Measurements from ENCODE around the gene SCAMP2.
A peak's percentile ranks its signal among the peaks of the same experiment; 100 is the strongest.

The SCAMP2 gene

DNA sequence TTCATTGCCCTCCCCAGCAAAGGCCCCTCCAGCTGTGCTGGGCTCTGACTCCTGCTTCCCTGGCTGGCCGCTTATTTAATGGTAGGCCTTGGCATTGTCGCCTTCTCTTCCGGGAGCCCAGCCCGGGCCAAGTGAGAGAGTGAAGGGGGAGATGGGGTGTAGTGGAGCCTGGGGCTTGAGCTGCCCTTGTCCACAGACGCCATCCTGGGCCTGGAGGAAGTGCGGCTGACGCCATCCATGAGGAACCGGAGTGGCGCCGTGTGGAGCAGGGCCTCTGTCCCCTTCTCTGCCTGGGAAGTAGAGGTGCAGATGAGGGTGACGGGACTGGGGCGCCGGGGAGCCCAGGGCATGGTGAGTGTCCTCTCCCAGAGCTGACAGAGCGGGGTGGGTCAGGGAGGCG is 57.2 kb downstream of the SCAMP2 start:
- no peak for DNase-seq

DNA sequence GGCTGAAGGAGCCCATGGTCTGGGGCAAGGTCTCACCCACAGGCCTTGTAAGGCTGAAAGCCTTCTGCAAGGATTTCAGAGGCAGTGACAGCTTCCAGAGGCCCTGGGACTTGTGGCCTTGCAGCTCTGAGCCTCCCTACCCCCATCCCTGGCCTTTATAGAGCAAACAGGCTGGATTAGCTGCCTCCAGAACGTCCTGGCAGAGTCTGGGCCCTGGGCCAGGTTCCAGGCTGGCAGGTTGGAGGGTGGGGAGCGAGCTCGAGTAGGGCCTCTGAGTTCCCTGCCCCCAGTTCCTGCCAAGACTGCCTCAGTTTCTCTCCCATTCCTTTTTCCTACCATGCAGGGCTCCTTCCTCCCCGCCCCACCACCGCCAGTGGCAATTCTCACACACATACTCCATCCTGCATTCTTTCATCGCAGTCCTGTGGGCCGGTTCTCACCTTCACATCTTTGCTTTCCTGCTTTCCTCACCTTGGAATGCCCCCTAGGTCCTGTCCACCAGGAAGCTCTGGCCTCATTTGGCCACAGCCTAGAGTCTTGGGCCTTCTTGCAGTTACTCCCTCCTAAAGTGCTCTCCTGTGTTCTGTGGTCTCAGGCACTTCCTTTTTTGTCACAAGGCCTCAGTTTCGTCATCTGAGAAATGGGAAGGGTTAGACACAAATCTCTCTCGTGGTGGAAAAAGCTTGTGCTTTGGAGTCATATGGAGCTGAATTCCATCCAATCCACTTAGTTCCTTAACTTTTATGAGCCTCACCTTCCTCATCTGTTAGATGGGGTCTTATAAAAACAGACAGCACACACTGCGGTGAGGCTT is 57.8 kb downstream of the SCAMP2 start:
- DNase-seq = no peak

DNA sequence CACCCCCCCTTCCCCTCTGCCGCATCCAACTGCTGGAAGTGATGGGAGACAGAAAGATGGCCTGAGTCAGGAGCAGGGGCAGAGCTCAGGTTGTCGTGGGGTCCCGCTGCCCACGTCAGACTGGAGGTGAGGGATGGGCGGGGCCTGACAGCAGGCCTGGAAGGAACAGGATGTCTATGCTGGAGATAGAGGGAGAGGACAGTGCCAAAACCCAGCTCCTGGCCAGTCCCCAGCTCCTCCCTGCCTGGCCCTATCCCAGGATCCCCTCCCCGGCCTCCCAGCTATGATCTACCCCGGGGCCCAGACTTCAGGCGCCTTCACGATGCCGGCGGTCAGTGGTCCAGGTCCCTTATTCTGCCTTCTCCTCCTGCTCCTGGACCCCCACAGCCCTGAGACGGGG is 60.6 kb downstream of the SCAMP2 start, which contains the start of gene LMAN1L:
TSS of gene LMAN1L (plus strand) at position 303 of the 400 bp plus-strand sequence. CDS start at position 323, 20 bp downstream.
- DNase-seq = no peak

DNA sequence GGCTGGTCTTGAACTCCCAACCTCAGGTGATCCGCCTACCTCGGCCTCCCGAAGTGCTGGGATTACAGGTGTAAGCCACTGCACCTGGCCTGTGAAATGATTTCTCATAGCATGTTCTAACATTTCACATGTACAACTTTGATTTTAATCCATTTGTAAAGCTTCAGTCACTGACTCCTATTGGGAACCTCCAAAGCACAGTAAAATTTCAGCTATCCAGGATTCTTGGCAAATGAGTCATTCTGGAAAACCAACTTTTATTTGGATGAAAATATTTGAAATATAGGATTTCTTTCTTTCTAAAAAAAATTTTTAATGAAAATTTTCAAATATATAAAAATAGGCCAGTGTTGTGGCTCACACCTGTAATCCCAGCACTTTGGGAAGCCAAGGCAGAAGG is 63.2 kb downstream of the SCAMP2 start:
- no peak for DNase-seq

DNA sequence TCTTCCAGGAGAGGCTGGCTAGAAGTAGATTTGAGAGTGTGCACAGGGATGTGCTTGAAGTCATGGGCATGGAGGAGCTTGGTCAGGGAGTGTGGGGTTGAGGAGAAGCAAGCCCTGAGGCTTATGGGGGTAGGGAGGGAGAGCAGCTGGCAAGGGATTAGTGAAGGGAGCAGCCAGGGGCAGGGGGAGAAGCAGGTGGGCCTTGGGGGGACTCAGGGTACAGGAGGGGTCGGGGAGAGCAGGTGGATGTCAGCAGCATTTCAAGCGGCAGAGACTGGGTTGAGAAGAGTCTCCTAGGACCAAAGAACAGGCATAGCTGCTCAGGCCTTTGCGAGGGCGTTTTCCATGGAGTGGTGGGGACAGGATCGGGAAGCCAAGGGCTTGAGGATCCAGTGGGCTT is 63.9 kb downstream of the SCAMP2 start:
- DNase-seq = no peak

DNA sequence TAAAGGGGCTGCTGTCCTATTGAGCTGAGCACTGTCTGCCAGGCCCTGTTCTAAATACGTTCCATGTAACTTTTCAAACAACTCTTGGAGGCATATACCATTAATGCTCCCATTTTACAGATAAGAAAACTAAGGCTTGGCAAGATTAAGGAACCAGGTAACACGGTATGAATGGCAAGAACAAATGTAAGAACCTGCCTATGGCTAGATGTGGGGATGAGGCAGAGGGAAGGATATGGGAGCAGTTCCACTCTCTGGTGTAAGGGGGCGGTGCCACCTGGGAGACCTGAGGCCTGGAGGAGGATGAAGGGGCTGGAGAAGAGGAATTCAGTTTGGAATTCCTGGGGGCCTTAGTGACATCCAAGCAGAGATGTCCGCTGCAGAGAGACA is 64.3 kb downstream of the SCAMP2 start:
- no peak for DNase-seq

DNA sequence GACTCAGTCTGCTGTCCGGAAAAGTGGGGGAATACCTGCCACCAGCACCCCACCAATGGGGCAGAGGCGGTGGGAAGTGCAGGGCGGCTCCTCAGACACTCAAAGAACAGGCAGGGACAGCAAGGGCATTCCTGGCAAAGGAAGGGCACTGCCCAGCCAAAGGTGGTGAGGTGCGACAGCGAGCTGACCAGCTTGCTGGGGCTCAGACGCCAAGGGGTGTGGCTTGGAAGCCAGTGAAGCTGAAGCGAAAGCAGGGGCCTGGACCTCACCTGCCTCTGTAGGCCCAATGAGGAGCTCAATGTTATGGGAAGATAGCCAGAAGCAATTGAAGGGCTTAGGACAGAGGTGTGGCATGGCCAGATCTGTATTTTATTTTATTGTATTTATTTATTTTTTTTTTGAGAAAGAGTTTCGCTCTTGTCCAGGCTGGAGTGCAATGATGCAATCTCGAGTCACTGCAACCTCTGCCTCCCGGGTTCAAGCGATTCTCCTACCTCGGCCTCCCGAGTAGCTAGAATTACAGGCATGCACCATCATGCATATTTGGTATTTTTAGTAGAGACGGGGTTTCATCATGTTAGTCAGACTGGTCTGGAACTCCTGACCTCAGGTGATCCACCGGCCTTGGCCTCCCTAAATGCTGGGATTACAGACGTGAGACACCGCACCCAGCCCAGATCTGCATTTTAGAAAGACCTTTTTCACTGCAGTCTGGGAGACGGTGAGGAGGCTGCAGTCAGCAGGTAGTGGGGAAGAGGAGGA is 64.9 kb downstream of the SCAMP2 start:
- DNase-seq = no peak

DNA sequence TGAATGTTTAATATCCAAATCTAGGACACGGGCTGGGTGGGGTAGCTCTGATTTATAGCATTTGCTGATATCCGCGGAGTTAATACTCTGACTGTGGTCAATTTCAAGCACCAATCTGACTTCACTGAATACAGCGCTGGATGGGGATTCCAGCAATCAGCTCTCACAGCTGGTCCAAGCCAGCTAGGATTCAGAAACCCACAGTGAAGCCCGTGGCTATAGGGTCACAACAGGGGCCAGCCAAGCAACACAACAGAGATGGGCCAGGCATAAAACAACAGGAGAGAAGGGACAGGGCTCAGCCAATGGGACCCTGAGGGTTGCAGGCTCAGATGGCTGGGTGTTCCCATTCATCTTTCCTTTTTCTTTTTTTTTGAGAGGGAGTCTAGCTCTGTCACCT is 65.9 kb downstream of the SCAMP2 start:
- no peak for DNase-seq

- DNase-seq = no peak
These were observed 68.2 kb downstream of the SCAMP2 start for GRCh38 chr15:74804935-74805334.

DNA sequence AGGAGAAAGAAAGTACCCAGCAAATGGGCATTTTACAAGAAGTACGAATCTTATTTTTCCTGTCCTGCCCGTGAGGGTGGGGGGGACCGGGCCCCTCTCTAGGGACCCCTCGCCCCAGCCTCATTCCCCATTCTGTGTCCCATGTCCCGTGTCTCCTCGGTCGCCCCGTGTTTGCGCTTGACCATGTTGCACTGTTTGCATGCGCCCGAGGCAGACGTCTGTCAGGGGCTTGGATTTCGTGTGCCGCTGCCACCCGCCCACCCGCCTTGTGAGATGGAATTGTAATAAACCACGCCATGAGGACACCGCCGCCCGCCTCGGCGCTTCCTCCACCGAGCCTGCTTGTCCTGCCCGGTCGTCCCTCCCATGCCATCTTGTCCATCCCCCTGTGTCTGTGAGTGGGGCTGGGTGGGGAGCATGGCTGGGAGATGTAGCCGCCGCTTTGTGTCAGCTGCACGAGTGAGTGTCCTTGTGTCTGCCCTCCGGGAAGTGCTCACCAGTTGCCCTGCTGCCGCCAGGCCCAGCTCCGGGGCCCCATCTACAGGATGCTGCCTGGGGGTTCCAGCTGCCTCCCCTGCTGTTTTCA is 70.2 kb downstream of the SCAMP2 start:
- DNase-seq = no peak

DNA sequence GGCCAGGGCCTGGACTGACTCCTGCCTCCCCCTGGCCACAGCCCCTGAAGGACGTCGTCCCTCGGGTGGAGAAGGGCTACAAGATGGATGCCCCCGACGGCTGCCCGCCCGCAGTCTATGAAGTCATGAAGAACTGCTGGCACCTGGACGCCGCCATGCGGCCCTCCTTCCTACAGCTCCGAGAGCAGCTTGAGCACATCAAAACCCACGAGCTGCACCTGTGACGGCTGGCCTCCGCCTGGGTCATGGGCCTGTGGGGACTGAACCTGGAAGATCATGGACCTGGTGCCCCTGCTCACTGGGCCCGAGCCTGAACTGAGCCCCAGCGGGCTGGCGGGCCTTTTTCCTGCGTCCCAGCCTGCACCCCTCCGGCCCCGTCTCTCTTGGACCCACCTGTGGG is 70.9 kb downstream of the SCAMP2 start:
- no peak for DNase-seq

GRCh38 chr15:74801311-74801997 is 71.7 kb downstream of the SCAMP2 start:
- DNase-seq = no peak

DNA sequence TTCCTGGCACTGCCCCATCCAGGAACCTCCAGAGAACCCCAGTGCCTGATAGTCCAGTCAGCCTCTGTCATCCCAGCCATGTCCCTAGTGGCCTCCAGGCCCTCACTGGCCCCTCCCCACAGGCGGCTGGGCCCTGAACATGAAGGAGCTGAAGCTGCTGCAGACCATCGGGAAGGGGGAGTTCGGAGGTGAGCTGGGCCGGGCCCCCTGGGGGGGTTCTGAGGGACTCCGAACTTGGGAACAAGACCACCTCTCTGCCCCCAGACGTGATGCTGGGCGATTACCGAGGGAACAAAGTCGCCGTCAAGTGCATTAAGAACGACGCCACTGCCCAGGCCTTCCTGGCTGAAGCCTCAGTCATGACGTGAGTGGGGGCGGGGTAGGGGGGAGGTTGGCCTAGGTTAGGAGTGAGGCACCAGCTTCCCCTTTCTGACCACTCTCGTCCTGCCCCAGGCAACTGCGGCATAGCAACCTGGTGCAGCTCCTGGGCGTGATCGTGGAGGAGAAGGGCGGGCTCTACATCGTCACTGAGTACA is 72.5 kb downstream of the SCAMP2 start:
- no peak for DNase-seq

DNA sequence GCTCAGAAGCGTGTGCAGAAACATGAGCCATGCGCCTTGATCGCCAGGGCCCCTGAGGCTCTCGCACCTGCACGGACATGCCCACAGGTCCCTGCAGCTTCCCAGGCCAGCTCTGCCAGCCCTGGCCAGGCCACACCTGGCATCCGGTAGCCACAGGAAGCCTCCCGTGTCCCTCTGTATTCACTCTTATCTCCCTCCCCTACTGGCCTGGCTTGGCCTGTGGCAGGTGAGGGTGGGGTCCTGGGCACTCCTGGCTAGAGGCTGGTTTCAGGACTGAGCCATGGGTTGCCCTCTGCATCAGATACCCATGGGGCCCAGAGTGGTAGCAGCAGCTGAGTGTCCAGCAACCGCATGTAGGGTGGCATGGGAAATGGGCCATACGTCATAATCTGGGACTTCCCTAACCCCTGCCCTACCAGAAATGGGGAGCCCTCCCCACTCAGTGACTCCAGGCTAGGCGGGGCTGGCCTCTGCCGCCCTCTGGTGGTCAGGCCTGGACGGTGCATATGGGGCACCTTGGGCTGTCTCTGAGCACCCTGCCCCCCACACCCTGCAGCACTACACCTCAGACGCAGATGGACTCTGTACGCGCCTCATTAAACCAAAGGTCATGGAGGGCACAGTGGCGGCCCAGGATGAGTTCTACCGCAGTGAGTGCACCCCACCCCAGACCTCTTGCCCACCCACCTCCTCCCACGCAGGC is 73.2 kb downstream of the SCAMP2 start:
- DNase-seq = peak; percentile 79 to 84 (median 82)

GRCh38 chr15:74799255-74799855 is 73.8 kb downstream of the SCAMP2 start:
- peak in 1 of 5 experiments; percentile 65 for DNase-seq

- DNase-seq = no peak
These were observed 74.5 kb downstream of the SCAMP2 start for GRCh38 chr15:74798388-74799254.

- peak in 1 of 5 experiments; percentile 69 for DNase-seq
These were observed 77.1 kb downstream of the SCAMP2 start for GRCh38 chr15:74795966-74796625.

DNA sequence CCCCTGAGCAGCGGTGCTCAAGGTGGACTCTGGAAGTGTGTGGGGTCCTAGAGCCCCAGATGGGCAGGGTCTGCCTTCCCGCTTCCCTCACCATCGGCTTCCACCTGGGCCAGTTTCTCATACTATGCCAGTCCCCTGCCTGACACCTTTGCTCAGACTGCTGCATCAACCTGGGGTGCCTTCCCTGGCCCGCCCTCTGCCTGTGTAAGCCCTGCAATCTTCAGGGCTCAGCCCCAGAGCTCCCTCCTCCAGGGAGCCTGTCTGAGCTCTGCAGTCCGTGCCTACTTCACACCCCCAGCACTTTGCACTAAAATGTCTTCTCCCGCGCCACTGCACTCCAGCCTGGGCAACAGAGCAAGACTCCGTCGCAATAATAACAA is 78.2 kb downstream of the SCAMP2 start:
- no peak for DNase-seq

DNA sequence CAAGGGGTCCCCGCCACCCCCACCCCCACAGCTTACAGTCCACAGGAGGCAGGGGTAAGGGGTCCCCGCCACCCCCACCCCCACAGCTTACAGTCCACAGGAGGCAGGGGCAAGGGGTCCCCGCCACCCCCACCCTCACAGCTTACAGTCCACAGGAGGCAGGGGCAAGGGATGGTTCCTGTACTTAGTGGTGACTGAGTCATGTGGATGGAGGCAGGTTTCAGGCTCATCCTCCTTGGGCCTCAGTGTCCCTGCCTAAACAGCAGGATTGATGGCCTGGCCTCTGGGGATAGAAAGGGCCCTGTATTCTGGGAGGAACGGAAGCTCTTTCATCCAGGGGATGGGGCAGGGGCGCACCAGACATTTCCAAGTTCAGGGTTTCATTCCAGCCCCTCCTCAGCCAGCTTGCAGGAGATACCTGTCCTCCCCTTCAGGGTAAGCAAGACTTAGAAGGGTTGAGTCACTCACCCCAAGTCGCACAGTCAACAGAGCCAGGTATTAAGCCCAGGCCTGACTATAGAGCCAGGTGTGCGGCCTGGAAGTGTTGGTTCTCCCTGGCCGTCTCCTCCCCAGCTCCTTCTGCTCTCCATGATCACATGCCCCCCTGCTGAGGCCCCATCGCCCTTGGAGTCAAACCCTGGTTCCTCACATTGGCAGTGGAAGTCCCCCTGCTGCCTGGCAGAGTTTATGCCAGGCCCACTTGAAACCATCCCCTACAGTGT is 78.8 kb downstream of the SCAMP2 start:
- DNase-seq = no peak

Data from T-helper 2 cell (primary cell).